Measurements from ENCODE around the gene SUGP2.
"Not testable (repeated sequence)": the region's sequence is repeated elsewhere in the genome, so short reads cannot be mapped to it uniquely, and the experiment has no call there.

Gene SUGP2

DNA sequence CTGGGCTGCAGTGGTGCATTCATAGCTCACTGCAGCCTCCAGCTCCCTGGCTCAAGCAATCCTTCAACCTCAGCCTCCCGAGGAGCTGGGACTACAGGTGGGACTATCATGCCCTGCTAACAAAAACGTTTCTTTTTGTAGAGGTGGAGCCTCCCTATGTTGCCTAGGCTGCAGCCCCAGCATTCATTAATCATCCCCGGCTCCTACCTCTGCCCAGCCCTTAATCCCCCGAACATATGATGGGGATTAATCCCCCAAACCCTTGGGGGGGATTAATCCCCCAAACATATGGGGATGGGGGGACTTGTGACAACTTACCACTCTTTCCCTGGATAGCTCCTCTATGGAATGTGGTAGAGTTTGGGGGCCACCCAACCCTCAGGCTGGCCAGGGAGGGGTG lies 45.9 kb downstream of the SUGP2 start:
- no peak for DNase-seq

DNA sequence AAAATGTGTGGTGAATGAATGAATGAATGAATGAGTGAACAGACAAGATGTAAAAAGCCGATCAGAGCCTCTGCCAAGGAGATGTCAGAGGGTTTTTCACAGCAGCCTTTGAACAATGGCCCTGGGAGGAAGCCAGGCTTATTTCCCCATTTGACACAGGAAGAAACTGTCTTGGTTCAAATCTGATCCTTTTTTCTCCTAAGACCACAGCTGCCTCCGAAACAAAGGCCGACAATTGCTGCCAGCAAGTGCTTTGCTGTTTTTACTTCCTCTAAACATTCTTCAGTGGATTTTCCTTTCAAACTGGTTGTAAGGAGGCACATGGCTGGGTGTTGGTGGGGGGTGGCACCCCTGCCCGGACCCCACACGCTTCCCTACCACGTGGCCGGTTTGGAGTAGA lies 48.1 kb downstream of the SUGP2 start:
- DNase-seq: no peak

DNA sequence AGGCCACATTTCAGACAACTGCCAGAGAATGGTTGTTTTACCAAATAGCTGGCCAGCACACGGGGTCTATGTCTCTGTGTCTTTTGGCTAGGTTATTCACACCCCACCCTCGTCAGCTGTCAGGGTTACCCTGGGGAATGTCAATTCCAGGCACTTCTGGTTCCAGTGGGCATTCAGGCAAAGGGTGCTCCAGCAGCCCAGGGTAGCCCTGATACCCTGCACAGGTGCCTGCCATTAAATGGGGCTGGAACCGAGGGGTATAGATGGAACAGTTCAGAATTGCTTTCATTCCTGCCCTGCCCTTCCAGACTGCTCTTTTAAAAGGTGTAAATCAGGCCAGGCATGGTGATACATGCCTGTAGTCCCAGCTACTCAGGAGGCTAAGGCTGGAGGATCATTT lies 49.1 kb downstream of the SUGP2 start:
- DNase-seq: no peak

- DNase-seq: no peak
Observed at GRCh38 chr19:18982669-18983068, 50.6 kb downstream of the SUGP2 start.

DNA sequence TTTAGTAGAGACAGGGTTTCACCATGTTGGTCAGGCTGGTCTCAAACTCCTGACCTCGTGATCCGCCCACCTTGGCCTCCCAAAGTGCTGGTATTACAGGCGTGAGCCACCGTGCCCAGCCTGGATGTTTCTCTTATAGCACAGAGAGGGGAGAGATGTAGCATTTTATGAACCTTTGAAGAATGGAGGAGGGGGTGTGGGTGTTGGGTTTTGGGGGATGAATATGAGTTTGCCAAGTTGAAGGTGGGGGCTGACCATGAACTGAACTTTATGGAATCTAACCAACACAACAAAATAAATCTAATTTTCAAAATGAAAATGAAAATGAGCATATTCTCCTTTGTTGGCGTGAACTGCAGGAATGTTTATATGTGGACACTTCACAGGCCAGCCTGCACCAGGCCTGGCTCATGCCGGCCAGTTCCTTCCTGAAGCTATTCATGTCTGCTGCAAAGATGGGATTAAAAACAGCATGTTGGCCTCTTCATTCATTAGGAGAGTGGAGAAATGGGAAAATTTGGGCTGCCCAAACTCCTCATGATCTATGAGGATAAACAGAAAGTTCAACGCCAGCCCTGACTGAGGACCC lies 52.8 kb downstream of the SUGP2 start:
- no peak for DNase-seq

DNA sequence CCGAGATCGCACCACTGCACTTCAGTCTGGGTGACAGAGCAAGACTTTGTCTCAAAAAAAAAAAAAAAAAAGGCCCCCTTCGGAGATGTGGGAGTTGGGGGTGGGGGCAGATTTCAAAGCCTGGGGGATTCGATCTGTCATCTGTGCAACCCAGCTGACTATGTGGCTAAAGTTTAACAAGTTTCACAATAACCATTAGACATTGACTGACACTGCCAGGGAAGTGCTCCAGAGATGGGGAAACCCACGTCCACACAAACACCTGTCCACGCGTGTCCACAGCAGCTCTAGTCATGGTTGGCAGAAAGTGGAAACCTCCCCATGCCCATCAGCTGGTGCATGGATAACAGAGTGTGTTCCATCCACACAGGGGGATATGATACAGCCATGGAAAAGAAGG lies 54.7 kb downstream of the SUGP2 start:
- no peak for DNase-seq

- no peak for DNase-seq
Observed at GRCh38 chr19:18975869-18976268, 57.4 kb downstream of the SUGP2 start.

- no peak for DNase-seq
Observed at GRCh38 chr19:18975011-18975410, 58.3 kb downstream of the SUGP2 start.

DNA sequence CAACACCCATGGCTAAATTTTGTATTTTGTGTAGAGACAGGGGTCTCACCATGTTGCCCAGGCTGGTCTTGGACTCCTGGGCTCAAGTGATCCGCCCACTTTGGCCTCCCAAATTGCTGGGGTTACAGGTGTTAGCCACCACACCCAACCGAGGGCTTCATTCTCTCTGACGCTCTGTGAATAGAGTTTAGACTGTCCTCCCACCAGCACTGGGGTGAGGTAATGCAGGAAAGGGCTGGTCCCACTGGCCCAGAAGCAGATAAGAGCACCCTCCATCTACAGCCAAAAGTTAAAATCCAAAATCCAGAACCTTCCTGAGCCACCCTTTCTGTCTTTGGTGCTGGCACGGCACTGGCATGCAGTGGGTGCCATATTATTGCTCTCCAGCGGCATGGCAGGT lies 60.5 kb downstream of the SUGP2 start:
- DNase-seq: no peak

GRCh38 chr19:18972301-18972811 lies 61.0 kb downstream of the SUGP2 start:
- DNase-seq: no peak

DNA sequence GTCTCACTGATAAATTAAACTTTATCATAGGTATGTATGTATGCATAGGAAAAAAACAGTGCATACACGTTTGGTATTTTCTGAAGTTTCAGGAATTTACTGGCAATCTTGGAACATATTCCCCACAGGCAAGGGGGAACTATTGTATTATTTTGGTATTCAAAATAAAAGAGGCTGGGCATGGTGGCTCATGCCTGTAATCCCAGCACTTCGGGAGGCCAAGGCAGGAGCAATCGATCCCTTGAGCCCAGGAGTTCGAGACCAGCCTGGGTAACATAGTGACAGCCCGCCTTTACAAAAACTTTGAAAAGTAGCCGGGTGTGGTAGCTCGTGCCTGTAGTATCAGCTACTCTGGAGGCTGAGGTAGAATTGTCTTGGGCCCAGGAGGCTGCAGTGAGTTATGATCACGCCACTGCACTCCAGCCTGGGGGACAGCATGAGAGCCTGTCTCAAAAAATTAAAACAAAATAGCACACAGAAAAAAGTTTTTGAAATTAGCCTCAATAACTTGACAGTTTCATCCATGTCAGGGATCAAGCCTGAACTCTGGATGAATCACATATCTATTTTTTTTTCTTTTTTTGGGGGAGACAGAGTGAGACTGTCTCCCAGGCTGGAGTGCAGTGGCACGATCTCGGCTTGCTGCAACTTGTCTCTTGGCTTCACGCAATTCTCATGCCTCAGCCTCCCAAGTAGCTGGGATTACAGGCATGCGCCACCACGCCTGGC lies 63.2 kb downstream of the SUGP2 start:
- no peak for DNase-seq

GRCh38 chr19:18967358-18968146 lies 65.8 kb downstream of the SUGP2 start:
- peak; percentile 24 for DNase-seq

GRCh38 chr19:18966307-18966706 lies 67.0 kb downstream of the SUGP2 start:
- DNase-seq: no peak

DNA sequence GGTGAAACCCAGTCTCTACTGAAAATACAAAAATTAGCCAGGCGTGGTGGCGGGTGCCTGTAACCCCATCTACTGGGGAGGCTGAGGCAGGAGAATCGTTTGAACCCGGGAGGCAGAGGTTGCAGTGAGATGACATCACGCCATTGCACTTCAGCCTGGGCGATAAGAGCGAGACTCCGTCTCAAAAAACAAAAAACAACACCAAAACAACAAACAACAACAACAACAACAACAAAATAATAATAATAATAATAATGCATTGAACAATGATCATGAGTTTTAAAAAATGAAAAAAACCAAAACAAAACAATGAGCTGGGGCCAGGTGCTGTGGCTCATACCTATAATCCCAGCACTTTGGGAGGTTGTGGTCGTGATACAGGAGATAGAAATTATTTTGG lies 69.2 kb downstream of the SUGP2 start:
- DNase-seq: no peak

DNA sequence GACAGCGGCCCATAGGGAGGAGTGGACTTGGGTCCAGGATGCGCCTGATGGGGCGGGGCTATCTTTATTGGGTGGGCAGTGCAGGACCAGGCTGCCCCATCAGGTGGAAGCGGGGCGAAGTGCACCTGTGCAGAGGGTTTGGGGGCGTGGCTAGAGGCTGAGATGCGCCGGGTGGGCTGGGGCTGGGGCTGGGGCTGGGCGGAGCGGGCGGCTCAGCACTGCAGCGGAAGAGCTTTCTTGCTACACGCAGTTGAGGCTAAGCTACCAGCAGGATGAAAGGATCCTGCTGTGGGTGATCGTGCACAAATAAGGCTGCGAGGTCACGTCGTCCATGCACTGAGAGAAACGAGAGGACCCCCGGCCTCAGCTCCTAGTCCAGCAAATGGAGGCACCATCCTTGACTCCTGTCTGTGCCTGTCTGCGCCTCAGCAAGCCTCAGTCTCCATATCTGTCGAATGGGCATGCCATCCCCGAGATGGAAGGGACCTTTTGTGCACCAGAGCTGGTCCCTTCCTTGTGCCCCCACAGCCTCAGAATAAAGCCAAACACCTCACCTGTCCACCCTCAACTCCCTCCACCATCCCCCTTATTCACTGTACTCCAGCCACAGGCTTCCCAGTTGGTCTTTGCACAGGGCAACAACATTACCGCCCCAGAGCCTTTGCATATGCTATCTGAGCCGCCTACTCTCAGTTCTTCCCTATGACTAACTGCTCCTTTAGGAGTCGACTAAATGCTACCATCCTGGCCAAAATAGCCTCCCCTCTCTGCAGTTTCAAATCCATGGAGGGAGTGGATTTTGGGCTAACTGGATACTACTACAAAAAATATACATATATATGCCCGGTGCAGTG lies 71.3 kb downstream of the SUGP2 start:
- no peak for DNase-seq

DNA sequence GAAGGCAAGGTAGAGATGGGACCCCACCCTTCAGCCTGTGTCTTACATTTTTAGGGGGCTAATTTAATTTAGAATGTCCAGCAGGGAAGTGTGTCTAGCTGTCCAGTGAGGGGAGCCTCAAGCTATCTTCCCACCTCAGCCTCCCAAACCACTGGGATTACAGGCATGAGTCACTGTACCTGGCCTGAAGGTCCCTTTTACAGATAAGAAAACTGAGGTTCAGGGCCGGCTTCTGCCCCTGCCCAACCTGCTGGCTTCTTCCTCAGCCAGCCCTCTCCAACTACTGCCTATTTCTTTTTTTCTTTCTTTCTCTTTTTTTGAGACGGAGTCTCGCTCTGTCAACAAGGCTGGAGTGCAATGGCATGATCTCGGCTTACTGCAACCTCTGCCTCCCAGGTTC lies 72.9 kb downstream of the SUGP2 start:
- DNase-seq: no peak

- DNase-seq: no peak
Observed at GRCh38 chr19:18955042-18955441, 78.3 kb downstream of the SUGP2 start.

DNA sequence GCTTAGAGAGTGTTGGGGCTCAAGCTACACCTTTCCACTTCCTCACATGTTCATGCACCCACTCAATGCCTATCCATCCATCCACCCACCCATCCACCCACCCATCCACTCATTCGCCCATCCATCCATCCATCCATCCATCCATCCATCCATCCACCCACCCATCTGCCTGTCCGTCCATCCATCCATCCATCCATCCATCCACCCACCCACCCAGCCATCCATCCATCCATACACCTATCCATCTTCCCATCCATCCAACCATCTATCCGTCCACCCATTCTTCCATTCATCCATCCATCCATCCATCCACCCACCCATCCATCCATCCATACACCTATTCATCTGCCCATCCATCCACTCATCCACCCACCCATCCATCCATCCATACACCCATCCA lies 79.2 kb downstream of the SUGP2 start:
- no peak for DNase-seq

DNA sequence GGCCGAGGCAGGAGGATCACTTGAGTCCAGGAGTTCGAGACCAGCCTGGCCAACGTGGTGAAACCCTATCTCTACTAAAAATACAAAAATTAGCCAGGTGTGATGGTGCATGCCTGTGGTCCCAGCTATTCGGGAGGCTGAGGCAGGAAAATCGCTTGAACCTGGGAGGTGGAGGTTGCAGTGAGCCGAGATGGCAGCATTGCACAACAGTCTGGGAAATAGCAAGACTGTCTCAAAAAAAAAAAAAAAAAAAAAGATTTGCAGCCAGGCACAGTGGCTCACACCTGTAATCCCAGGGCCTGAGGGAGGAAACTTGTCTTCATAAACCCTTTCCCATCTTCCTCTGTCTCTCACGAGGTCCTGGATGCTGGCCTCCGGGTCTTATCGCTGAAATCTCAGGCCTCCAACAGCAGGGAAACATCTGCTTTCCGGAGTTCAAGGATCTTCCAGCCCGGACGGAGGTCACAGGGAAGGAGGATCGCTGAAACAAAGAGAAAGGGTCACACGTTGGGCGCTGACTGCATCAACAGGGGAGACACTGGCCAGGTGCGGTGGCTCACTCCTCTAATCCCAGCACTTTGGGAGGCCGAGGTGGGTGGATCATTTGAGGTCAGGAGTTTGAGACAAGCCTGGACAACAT lies 80.8 kb downstream of the SUGP2 start:
- DNase-seq: not testable (repeated sequence)

GRCh38 chr19:18951721-18952281 lies 81.5 kb downstream of the SUGP2 start:
- DNase-seq: no peak

- no peak for DNase-seq
Observed at GRCh38 chr19:18949858-18950257, 83.5 kb downstream of the SUGP2 start.

GRCh38 chr19:18948976-18949356 lies 84.4 kb downstream of the SUGP2 start:
- no peak for DNase-seq

All from fibroblast of skin of right quadriceps (primary cell).